KMS-11 (cell line): ENCODE measurements around the gene DNM1.

Experiments used
- H2AFZ ChIP-seq: fragments of 200-600 bp; sonication (generic); 2 replicates; pipeline ENCODE4 v1.6.1; 2016; ENCODE audit warnings: antibody characterized with exemption, mixed run types, low read depth
- H3K27ac ChIP-seq: fragments of 200-600 bp; sonication (generic); 2 replicates; pipeline ENCODE4 v1.6.1; 2016; ENCODE audit warnings: mild to moderate bottlenecking, mixed run types
- H3K27me3 ChIP-seq: fragments of 200-600 bp; sonication (generic); 2 replicates; pipeline ENCODE4 v1.6.1; 2017; ENCODE audit warnings: mild to moderate bottlenecking, low read depth, mixed run types, moderate library complexity; ENCODE audit not compliant: insufficient read depth
- H3K36me3 ChIP-seq: fragments of 200-600 bp; sonication (generic); 2 replicates; pipeline ENCODE4 v1.6.1; 2017; ENCODE audit warnings: mild to moderate bottlenecking, mixed run types; ENCODE audit not compliant: insufficient read depth
- H3K4me1 ChIP-seq: fragments of 200-600 bp; sonication (generic); 2 replicates; pipeline ENCODE4 v1.6.1; 2016; ENCODE audit warnings: mild to moderate bottlenecking, low read depth, mixed run types; ENCODE audit not compliant: poor library complexity, severe bottlenecking
- H3K4me2 ChIP-seq: fragments of 200-600 bp; sonication (generic); 2 replicates; pipeline ENCODE4 v1.7.0; 2016; ENCODE audit warnings: mild to moderate bottlenecking, mixed run types
- H3K4me3 ChIP-seq: fragments of 200-600 bp; sonication (generic); IDR thresholded peaks from 2 replicates; pipeline ENCODE4 v1.6.1; 2017; ENCODE audit warnings: low read depth, low read length, mixed read lengths; ENCODE audit not compliant: insufficient read depth
- H3K79me2 ChIP-seq: fragments of 200-600 bp; sonication (generic); 2 replicates; pipeline ENCODE4 v1.6.1; 2016; ENCODE audit warnings: low read depth, mixed run types; ENCODE audit not compliant: insufficient read depth
- H3K9ac ChIP-seq: fragments of 200-600 bp; sonication (generic); 2 replicates; pipeline ENCODE4 v1.6.1; 2016; ENCODE audit warnings: mild to moderate bottlenecking, mixed run types
- H4K20me1 ChIP-seq: fragments of 200-600 bp; sonication (generic); 2 replicates; pipeline ENCODE4 v1.6.1; 2016; ENCODE audit warnings: mild to moderate bottlenecking, mixed run types; ENCODE audit not compliant: insufficient read depth
- TF ChIP-seq, protein P1 (sequence below): fragments of 200-600 bp; sonication (generic); conservative IDR thresholded peaks from 2 replicates; pipeline ENCODE4 v1.6.1; 2017; ENCODE audit warnings: low read depth, mild to moderate bottlenecking, antibody characterized with exemption, low read length, moderate library complexity, mixed read lengths

The DNM1 gene

GRCh38 chr9:128218518-128219389 lies 15.6 kb downstream of the DNM1 start:
- Histone ChIP-seq H3K27ac (no peak overlapping the region), H3K79me2 (no peaks in the 10 kb centered on the region), H3K4me3 (no peak overlapping the region), H4K20me1 (no peaks in the 10 kb centered on the region), H3K27me3 (peaks cover 47% of the 10 kb centered on the region), H2AFZ (peak overlapping the region; percentile 61), H3K4me1 (peaks cover 8% of the 10 kb centered on the region), H3K4me2 (peak overlapping the region; percentile 81), H3K36me3 (no peaks in the 10 kb centered on the region), H3K9ac (no peak overlapping the region)
- TF ChIP-seq, protein P1, sequence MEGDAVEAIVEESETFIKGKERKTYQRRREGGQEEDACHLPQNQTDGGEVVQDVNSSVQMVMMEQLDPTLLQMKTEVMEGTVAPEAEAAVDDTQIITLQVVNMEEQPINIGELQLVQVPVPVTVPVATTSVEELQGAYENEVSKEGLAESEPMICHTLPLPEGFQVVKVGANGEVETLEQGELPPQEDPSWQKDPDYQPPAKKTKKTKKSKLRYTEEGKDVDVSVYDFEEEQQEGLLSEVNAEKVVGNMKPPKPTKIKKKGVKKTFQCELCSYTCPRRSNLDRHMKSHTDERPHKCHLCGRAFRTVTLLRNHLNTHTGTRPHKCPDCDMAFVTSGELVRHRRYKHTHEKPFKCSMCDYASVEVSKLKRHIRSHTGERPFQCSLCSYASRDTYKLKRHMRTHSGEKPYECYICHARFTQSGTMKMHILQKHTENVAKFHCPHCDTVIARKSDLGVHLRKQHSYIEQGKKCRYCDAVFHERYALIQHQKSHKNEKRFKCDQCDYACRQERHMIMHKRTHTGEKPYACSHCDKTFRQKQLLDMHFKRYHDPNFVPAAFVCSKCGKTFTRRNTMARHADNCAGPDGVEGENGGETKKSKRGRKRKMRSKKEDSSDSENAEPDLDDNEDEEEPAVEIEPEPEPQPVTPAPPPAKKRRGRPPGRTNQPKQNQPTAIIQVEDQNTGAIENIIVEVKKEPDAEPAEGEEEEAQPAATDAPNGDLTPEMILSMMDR: no peak

DNA sequence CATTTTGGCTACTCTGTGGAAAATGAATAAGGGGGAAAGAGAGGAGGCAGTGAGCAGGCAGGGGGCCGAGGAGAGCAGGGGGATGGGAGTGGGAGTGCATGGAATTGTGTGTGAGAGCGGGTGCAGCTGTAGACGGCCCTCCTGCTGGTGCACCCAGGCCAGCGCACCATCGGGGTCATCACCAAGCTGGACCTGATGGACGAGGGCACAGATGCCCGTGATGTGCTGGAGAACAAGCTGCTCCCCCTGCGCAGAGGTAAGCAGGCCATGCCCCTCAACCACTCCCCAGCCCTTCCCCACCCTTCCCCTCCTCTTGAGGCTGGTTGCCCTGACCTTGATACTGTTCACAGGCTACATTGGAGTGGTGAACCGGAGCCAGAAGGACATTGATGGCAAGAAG lies 16.7 kb downstream of the DNM1 start:
- Histone ChIP-seq H2AFZ (no peak overlapping the region), H3K4me1 (peaks cover 8% of the 10 kb centered on the region), H3K27ac (no peak overlapping the region), H3K4me2 (no peak overlapping the region), H3K36me3 (no peaks in the 10 kb centered on the region), H3K79me2 (no peaks in the 10 kb centered on the region), H4K20me1 (no peaks in the 10 kb centered on the region), H3K27me3 (peaks cover 55% of the 10 kb centered on the region), H3K9ac (no peak overlapping the region), H3K4me3 (no peak overlapping the region)
- TF ChIP-seq, protein P1: no peak

DNA sequence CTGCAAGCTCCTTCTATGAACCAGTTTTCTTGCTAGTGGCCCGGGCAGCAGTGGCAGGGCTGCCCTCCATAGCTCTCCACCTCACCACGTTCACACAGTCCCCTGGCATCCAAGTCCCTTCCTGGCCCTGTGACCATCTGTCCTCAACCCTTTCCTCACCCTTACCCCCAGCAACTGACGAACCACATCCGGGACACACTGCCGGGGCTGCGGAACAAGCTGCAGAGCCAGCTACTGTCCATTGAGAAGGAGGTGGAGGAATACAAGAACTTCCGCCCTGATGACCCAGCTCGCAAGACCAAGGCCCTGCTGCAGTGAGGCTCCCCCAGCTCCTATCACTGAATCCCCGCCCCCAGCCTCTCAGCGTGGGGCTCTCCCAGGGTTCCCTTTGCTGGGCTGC lies 18.8 kb downstream of the DNM1 start:
- peaks cover 65% of the 10 kb centered on the region for H3K27me3 ChIP-seq
- H3K36me3 ChIP-seq: no peaks in the 10 kb centered on the region

GRCh38 chr9:128222880-128223670 lies 19.9 kb downstream of the DNM1 start:
- Histone ChIP-seq H3K4me2 (no peak overlapping the region), H3K9ac (no peak overlapping the region), H4K20me1 (no peaks in the 10 kb centered on the region), H3K27ac (no peak overlapping the region), H3K4me3 (no peak overlapping the region), H3K79me2 (no peaks in the 10 kb centered on the region), H3K27me3 (peaks cover 63% of the 10 kb centered on the region), H3K36me3 (no peaks in the 10 kb centered on the region), H3K4me1 (peaks cover 7% of the 10 kb centered on the region), H2AFZ (no peak overlapping the region)
- TF ChIP-seq, protein P1: no peak

More for the DNA sequence above, 18.8 kb downstream of the DNM1 start:
- Histone ChIP-seq H3K4me1 (peaks cover 8% of the 10 kb centered on the region), H2AFZ (no peak overlapping the region), H3K4me3 (no peak overlapping the region), H3K27ac (no peak overlapping the region), H3K9ac (no peak overlapping the region), H3K79me2 (no peaks in the 10 kb centered on the region), H4K20me1 (no peaks in the 10 kb centered on the region), H3K4me2 (no peak overlapping the region)
- TF ChIP-seq, protein P1: no peak
